Endometrial microvascular endothelial cells (primary cell): ENCODE results near the gene MAGIX. TPM values are rescaled to one million over a fixed set of nuclear protein-coding genes. Genes with fewer than 3 reads are reported as not detected.
"Not testable (repeated sequence)": the region's sequence is repeated elsewhere in the genome, so short reads cannot be mapped to it uniquely, and the experiment has no call there.

Source experiments
- in situ Hi-C: cut with HindIII; loops from 2 replicates; pipeline ENCODE4 v1.10.0; 2017; ENCODE audit warnings: low sequenced_read_pairs, low pct_unique_long_range_greater_than_20kb; ENCODE audit errors: inconsistent ontology term
- total RNA-seq: library from RNA; depleted of rRNA; stranded (reverse); fragments of >200 nt; gene quantifications from one replicate; pipeline ENCODE4 v1.2.3, GENCODE V29; 2015; ENCODE audit errors: inconsistent ontology term

The MAGIX gene
- total RNA-seq, 1 donor from 2014 or later: 3.7 TPM

DNA sequence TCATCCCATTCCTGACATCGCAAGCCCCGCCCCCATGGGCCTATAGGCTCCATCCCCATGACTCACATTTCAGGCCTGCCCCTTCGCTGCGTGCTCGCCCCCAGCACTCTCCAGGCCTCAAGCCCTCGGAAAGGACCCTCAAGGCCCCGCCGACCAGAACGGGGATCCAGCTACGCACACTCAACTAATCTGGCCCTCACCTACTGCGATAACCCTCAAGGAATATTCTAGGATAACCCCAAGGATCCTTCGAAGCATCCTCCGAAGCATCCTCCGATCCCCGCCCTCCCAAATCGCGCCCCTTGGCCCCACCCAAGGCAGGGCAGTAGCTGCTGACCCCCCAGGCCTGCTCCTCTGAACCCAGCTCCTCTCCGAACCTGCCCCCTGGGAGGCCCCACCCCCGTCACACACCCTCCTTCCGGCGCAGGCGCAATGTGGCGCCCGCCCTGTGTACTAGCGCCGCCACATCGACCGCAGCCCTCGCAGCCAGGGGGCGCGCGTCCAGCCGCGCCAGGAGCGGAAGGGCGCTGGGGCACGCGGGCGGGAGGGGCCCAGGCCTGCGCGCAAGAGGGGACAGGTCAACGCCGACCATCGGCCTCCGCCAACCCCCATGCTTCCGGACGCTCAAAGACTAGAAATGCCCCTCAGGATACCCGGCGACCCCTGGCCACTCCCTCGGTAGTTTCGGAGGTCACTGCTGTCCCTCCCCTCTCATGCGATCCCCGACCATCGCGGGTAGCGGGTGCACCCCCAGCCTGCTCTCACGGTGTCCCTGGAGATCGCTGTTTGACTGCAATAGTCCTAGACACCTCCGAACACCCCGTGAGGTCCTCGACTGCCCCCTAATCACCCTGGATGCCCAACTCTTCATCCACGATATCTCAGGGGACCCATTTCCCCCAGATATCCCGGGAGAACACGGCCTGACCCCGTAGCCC lies 6.4 kb upstream of the MAGIX start:
- in situ Hi-C loops: no loop called here

GRCh38 chrX:49157194-49157593 lies 5.4 kb upstream of the MAGIX start:
- in situ Hi-C loops: no loop called here

DNA sequence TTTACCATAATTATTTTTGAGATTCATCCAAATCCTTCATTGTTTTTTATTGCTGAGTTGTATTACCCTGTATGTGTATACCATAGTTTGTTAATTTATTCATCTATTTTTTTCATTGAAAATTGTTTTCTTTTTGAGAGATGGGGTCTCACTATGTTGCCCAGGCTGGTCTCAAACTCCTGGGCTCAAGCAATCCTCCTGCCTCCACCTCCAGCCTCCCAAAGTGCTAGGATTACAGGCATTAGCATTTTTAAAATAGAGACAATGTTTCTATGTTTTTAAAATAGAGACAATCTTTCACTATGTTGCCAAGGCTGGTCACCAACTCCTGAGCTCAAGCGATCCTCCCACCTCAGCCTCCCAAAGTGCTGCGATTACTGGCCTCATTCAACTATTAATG lies 1.6 kb upstream of the MAGIX start:
- in situ Hi-C loops: no loop called here

GRCh38 chrX:49161632-49162031 lies 926 bp upstream of the MAGIX start:
- in situ Hi-C loops: no loop called here

DNA sequence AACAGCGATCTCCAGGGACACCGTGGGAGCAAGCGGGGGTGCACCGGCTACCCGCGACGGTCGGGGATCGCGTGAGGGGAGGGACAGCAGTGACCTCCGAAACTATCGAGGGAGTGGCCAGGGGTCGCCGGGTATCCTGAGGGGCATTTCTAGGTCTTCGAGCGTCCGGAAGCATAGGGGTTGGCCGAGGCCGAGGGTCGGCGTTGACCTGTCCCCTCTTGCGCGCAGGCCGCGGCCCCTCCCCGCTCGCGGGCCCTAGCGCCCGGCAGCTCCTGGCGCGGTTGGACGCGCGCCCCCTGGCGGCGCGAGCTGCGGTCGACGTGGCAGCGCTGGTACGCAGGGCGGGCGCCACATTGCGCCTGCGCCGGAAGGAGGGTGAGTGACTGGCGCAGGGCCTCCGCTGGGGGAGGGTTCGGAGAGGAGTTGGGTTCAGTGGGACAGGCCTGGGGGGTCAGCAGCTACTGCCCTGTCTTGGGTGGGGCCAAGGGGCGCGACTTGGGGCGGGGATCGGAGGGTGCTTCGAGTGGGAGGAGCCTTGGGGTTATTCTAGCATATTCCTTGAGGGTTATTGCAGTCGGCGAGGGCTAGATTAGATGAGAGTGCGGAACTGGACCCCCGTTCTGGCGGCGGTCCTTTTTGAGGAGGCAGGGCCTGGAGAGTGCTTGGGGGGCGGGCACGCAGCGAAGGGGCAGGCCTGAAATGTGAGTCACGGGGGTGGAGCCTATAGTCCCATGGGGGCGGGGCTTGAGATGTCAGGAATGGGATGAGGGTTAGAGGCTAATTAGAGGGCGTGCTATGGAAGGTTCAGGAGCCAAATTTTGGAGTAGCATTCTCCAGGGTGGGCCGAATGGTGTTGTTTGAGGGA lies 1.2 kb downstream of the MAGIX start:
- in situ Hi-C loops: no loop called here

GRCh38 chrX:49164589-49165360 lies 2.2 kb downstream of the MAGIX start:
- in situ Hi-C loops: no loop called here

DNA sequence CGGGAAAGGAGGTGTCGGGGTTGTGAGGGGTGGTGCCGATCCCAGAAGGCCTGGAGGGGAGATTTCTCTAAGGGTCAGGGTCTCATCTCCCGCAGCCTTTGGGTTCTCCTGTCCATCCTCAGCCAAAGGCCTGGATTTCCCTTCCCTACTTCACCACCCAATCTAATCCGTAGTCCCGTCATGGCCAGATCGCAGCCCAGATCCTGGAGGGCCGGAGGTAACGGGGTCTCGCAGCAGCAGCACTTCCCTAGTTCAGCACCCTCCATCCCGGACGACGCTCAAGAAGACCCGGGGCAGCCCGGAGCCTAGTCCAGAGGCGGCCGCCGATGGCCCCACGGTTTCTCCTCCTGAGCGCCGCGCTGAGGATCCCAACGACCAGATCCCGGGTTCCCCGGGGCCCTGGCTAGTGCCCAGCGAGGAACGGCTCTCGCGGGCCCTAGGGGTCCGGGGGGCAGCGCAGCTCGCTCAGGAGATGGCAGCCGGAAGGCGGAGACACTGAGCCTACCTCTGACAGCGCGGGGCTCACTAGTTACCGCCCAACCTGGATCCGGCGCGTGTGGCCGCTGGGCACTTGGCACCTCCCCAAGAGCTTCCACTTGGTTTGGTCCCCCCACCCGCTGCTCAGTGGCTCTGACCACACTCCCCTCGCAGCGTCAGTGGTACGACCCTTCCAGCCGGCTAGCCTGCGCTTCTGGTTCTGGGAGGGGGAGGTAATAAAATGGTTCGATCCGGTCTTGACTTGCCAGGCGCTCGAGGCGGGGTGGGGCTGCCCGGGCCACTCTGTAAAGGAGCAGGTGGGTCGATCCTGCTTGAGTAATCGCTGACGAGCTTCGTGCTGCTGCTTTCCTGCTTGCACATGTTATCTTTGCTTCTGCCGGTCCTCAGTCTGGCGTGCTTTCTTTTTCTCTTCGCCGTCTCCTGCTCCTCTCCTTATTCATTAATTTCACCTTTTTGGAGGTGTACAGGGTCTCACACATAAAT lies 3.6 kb downstream of the MAGIX start:
- in situ Hi-C loops: no loop called here

- in situ Hi-C loops: no loop called here
Measured at GRCh38 chrX:49166914-49167739, 4.6 kb downstream of the MAGIX start.

DNA sequence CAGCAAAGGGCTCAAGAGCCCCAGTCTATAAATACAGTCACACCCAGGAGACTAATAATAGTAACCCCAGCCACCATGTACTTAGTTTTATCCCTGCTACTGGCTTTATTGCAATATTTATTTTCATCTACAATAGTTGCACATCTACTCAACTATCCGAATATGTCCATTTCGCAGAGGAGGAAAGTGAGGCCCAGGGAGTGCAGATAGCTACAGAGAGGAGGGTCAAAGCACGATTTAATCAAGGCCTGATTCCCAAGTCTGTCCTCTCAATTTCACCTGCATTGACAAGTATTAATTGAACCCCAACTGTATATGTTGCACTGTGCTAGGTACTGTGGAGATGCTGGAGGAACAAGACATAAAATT lies 5.2 kb downstream of the MAGIX start:
- in situ Hi-C loops: no loop called here

DNA sequence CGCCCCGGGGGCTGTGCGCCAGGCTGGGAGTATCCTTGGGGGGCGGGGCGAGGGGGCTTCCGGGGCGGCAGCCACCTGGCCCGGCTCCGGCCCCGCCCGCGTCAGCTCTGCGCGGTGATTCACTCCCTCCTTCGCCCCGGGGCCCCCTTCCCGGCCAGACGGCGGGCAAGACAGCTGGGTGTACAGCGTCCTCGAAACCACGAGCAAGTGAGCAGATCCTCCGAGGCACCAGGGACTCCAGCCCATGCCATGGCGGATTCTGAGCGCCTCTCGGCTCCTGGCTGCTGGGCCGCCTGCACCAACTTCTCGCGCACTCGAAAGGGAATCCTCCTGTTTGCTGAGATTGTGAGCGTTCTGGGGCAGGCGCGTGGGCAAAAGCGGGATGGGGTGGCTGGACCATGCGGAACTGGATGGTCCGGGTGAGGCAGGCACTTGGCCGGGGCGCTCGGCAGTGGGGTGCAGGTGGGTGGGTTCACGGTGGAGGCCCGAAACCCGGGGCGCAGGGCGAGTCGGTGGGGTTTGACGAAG lies 9.3 kb downstream of the MAGIX start, which contains the start of gene PLP2:
TSS of gene PLP2 (plus strand) at position 147 of the 528 bp plus-strand sequence. CDS start at position 250, 103 bp downstream.
- in situ Hi-C loops: no loop called here

DNA sequence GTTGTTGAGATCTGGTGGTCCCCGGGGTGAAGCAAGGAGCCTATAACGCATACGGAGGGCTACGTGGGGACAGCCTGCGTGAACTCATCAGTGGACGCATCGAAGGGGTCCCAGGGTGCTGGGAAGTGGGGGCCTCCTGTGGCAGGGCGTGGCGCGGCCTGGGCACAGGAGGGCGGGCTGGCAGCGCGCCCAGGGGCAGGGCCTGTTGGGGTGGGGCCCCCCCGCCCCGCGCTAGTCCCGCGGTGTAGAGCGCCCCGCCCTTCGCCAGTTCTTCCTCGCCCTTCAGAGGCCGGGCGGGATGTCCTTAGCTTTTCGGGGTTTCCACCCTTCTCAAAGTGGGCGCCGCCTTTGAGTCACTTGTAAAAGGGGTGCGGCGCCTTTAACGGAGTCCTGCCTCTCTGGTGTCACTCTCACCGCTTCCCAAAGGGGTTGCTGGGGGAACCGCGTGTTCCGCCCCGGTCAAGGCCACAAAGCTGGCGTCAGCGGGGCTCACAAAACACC lies 9.8 kb downstream of the MAGIX start:
- in situ Hi-C loops: no loop called here

DNA sequence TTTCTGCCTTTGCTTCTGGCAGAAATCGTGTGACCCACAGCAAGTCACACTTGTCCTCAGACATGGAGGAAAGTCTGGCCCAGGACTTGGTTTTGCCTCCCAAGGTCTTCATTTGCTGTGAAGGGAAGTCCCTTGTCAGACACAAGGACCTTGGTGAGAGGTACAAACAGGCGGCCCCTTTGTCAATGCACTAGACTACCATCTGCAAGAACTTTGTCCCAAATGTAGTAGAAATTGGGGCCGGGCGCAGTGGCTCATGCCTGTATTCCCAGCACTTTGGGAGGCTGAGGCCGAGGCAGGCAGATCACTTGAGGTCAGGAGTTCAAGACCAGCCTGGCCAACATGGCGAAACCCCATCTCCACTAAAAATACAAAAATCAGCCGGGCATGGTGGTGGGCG lies 11.0 kb downstream of the MAGIX start:
- in situ Hi-C loops: not testable (repeated sequence)

- in situ Hi-C loops: no loop called here
Measured at GRCh38 chrX:49174723-49175122, 12.2 kb downstream of the MAGIX start.

DNA sequence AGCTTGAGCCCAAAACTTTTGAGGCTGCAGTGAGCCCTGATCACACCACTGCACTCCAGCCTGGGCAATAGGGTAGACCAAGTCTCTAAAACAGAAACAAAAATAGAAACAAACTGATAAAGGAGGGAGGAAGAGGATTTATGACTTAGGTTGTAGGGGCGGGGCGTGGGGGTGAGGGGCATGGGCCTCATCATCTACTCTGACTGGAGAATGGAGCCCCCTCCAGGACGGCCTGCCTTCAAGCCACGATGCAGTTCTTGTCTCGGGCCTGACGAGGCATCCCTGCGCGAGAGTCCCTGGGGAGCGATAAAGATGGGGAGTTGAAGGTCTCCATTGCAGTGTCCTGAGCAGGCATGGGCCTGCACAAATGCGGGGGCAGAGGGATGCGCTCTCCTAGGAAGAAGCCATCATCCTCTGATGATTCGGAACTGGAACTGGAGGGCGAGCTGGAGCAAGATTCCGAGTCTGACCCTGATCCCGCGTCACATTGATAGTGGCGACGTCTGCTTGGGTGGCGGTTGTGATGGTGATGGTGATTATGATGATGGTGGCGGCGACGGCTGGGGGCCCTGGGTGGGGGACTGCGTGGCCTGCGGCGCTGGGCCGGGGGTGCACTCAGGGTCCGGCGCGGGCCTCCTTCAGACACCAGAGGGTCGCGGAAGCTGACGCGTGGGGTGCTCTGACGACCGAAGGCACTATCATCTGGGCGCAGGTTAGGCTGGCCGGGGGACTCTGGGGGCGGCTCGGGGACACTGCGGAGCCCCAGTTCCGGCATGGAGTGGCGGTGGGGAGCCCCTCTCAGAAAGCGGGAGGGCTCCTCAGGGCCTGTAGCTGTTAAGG lies 13.1 kb downstream of the MAGIX start:
- in situ Hi-C loops: no loop called here

DNA sequence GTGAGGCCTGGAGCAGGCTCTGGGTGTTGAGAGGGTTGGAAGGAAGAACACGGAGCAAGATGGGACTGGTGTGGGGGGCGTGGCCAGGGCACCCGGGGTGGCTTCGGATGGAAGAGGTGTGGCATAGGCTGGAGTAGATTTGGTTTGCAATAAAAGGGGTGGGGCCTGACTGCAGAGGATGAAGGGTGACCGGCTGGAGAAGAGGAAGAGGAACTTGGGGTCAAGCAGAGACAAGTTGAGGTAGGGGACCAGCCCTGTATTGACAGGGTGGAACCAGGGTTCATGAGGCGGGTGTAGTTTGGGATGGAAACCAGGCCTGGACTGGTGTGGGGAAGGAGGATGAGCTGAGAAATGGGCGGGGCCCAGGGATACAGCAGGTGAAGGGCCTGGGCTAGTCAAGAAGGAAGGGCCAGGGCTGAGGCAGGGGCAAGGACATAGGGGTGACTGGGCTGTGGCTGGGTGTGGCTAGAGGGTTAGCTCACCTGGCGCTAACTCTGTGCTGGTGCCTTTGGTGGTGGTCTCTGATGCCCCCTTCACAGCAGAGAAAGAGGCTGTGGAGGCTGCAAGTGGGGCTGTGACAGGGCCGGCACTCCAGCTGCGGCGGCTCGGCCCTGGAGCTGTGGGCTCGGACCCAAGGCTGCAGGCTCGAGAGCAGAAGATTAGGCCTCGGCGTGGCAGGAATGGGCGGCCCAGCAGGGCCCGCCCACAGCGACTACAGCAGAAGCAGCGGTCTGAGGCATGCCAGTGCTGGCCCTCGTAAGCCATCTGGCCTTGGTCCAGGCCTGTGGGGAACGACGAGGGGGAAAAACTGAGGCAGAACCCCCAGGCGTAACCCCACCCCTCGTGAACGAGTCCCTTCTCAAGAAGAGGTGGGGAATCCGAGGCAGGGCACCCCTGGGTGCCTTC lies 14.1 kb downstream of the MAGIX start:
- in situ Hi-C loops: no loop called here
